ENCODE results near the gene MFSD12.

The MFSD12 gene

DNA sequence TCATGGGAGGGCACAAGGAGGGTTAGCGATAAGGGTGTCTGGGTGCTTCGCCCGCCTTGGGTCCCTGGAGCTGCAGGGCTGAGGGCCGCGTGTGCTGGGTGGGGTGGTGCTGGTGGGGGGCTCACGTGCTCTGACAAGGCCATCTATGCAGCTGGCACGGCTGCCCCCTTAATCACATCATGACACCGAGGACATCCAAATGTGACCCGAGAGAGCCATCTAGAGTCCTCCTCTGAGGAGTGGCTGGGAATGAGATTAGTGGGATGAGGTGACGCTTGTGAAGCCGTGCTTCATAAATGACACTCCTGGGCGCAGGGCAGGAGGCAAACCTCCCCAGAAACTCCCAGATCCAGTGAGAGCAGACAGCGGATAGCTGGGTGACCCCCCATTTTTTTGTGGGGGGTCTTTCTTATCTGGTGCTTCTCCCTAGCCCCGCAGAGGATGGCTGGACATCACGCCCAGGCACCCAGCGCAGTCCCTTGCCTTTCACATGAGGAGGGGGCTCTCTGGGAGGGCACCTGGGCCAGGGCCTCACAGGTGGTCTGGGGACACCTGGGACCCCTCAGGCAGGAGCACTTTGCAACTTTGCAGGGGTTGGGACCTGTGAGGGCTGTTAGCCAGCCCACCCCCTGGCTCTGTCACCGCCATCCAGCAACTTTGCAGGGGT is 44.7 kb downstream of the MFSD12 start:
- DNase-seq (ENCODE audit: low spot score): no peak
- peaks cover 19% of the 10 kb centered on the region for H3K4me1 ChIP-seq (ENCODE audit: insufficient read depth, poor library complexity, severe bottlenecking)
- H3K27ac ChIP-seq (ENCODE audit: poor library complexity, severe bottlenecking): no peak overlapping the region
- TF ChIP-seq, protein P1, sequence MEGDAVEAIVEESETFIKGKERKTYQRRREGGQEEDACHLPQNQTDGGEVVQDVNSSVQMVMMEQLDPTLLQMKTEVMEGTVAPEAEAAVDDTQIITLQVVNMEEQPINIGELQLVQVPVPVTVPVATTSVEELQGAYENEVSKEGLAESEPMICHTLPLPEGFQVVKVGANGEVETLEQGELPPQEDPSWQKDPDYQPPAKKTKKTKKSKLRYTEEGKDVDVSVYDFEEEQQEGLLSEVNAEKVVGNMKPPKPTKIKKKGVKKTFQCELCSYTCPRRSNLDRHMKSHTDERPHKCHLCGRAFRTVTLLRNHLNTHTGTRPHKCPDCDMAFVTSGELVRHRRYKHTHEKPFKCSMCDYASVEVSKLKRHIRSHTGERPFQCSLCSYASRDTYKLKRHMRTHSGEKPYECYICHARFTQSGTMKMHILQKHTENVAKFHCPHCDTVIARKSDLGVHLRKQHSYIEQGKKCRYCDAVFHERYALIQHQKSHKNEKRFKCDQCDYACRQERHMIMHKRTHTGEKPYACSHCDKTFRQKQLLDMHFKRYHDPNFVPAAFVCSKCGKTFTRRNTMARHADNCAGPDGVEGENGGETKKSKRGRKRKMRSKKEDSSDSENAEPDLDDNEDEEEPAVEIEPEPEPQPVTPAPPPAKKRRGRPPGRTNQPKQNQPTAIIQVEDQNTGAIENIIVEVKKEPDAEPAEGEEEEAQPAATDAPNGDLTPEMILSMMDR (IDR thresholded peaks at IDR 0.05; ENCODE audit: poor library complexity, severe bottlenecking): no peak
- no peak overlapping the region for H3K4me3 ChIP-seq (ENCODE audit: severe bottlenecking)
- peaks cover 29% of the 10 kb centered on the region for H3K36me3 ChIP-seq (ENCODE audit: low read depth)
- no peaks in the 10 kb centered on the region for H3K9me3 ChIP-seq (ENCODE audit: severe bottlenecking)
- no peaks in the 10 kb centered on the region for H3K27me3 ChIP-seq (ENCODE audit: insufficient read depth, poor library complexity, severe bottlenecking)
- ATAC-seq (ENCODE audit: low read depth): no peak

DNA sequence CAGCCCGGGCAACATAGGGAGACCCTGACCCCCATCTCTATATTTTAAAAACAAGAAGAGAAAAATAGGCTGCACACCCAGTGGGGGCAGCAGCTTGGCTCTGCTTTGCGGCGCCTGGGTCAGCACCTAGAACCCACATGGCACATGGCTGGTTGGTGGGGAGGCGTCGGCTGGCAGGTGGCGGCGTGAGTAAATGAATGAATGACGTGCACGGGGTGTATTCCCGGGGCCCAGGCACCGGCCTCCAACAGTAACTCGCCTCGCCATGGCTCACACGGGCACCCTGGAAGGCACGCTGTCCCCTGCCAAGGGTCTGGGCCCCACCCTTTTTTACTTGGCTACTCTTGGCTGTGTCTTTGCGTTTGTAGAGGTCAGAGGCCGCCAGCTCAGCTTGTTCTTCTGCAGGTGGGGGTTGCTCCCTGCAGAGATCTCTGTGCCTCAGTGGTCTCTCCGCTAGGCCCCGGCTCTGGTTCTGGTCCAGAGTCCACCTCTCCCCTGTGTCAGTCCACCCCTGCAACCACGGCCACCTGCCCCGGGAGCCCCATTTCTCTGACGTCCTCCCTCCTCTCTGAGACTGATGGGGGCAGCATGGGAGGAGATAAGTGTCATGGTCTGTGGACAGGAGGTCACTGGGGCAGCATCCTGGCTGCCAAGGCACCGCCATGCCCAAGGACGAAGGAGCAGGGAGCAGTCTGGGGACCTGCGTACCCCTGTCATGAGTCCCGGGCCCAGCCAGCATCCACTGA is 45.7 kb downstream of the MFSD12 start:
- Histone ChIP-seq H3K9me3 (ENCODE audit: severe bottlenecking) (no peaks in the 10 kb centered on the region), H3K4me3 (ENCODE audit: severe bottlenecking) (no peak overlapping the region), H3K4me1 (ENCODE audit: insufficient read depth, poor library complexity, severe bottlenecking) (peaks cover 19% of the 10 kb centered on the region), H3K36me3 (ENCODE audit: low read depth) (peaks cover 33% of the 10 kb centered on the region), H3K27ac (ENCODE audit: poor library complexity, severe bottlenecking) (no peak overlapping the region), H3K27me3 (ENCODE audit: insufficient read depth, poor library complexity, severe bottlenecking) (no peaks in the 10 kb centered on the region)
- TF ChIP-seq, protein P1 (IDR thresholded peaks at IDR 0.05; ENCODE audit: poor library complexity, severe bottlenecking): no peak
- DNase-seq (ENCODE audit: low spot score) (peak; percentile 38), ATAC-seq (ENCODE audit: low read depth) (no peak)

DNA sequence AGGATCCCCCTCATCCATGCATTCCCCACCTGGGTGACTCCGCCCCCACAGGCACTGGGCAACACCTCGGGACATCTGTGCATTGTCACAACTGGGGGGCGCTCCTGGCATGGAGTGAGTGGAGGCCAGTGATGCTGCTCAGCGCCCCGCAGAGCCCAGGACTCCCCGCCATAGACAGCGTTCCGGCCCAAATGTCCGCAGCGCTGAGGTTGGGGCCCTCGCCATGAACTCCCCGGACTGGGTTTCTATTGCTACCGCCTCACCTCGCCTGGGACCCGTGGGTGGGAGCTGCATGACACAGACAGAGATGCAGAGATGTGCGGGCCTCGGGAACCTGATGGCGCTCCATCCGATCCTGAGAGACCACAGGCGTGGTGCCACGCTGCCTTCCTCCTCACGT is 46.7 kb downstream of the MFSD12 start:
- DNase-seq (ENCODE audit: low spot score) (peak; percentile 50), ATAC-seq (ENCODE audit: low read depth) (no peak)
- no peak overlapping the region for H3K4me3 ChIP-seq (ENCODE audit: severe bottlenecking)
- H3K27ac ChIP-seq (ENCODE audit: poor library complexity, severe bottlenecking): no peak overlapping the region
- H3K9me3 ChIP-seq (ENCODE audit: severe bottlenecking): no peaks in the 10 kb centered on the region
- H3K36me3 ChIP-seq (ENCODE audit: low read depth): peaks cover 33% of the 10 kb centered on the region
- TF ChIP-seq, protein P1 (IDR thresholded peaks at IDR 0.05; ENCODE audit: poor library complexity, severe bottlenecking): no peak
- H3K27me3 ChIP-seq (ENCODE audit: insufficient read depth, poor library complexity, severe bottlenecking): no peaks in the 10 kb centered on the region
- H3K4me1 ChIP-seq (ENCODE audit: insufficient read depth, poor library complexity, severe bottlenecking): peaks cover 19% of the 10 kb centered on the region

DNA sequence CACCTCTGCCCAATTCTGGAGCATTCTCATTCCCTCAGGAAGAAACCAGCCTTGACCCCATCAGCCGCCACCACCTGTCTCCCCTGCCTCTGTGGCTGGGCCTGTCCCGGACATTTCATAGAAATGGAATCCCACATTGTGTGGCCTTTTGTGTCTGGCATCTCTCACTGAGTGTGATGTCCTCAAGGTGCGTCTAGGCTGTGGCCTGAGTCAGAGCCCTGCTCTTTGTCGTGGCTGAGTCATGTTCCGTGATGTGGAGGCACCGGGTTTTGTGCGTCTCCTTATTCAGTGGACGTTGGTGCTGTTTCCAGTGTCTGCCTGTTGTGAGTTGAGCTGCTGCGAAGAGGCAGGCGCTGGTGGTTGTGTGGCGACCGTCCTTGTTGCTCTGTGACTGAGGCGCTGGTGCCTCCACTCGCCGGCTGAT is 47.8 kb downstream of the MFSD12 start:
- Histone ChIP-seq H3K4me3 (ENCODE audit: severe bottlenecking) (no peak overlapping the region), H3K4me1 (ENCODE audit: insufficient read depth, poor library complexity, severe bottlenecking) (peaks cover 19% of the 10 kb centered on the region), H3K36me3 (ENCODE audit: low read depth) (peaks cover 33% of the 10 kb centered on the region), H3K27ac (ENCODE audit: poor library complexity, severe bottlenecking) (peak overlapping the region; percentile 56), H3K9me3 (ENCODE audit: severe bottlenecking) (no peaks in the 10 kb centered on the region), H3K27me3 (ENCODE audit: insufficient read depth, poor library complexity, severe bottlenecking) (no peaks in the 10 kb centered on the region)
- ATAC-seq (ENCODE audit: low read depth) (peak; percentile 59; the same call in 2 of the 3 replicates), DNase-seq (ENCODE audit: low spot score) (peak; percentile 62)
- TF ChIP-seq, protein P1 (IDR thresholded peaks at IDR 0.05; ENCODE audit: poor library complexity, severe bottlenecking): no peak
